ENCODE results near the gene CADM1. TPM values are rescaled to one million over a fixed set of nuclear protein-coding genes. Genes with fewer than 3 reads are reported as not detected.

The CADM1 gene
- total RNA-seq, 2 donors from 2014 or later, result 49.6 to 137 TPM

- intact Hi-C loops (cut with DNase I), result loop anchor here (5.0 kb wide), 1 partner anchor 329 kb away; the partner anchor contains the start of gene CADM1
- 85% methylated on average over 19 of the region's 19 CpGs for WGBS
- TF ChIP-seq POLR2A (IDR thresholded peaks at IDR 0.05), result no peak
Measured at GRCh38 chr11:115173136-115173535, 331.1 kb downstream of the CADM1 start.

GRCh38 chr11:115170133-115170815 lies 333.9 kb downstream of the CADM1 start:
- Histone ChIP-seq H3K9me3 (no peaks in the 10 kb centered on the region), H3K4me3 (no peak overlapping the region), H3K4me1 (replicated peaks) (no peaks in the 10 kb centered on the region), H3K36me3 (no peaks in the 10 kb centered on the region), H3K27ac (no peak overlapping the region), H3K27me3 (replicated peaks; ENCODE audit: insufficient read depth) (no peaks in the 10 kb centered on the region)
- TF ChIP-seq POLR2AphosphoS5 (IDR thresholded peaks at IDR 0.05), result no peak
- TF ChIP-seq CTCF (IDR thresholded peaks at IDR 0.05), result peak in 3 of 4 experiments; percentile 24 to 54 (median 45)
- intact Hi-C loops (cut with DNase I), result loop anchor here (5.0 kb wide), 1 partner anchor 332 kb away; the partner anchor contains the start of gene CADM1
- no peak for DNase-seq (ENCODE audit: low spot score)
- 66% methylated on average over 8 of the region's 8 CpGs for WGBS

More at GRCh38 chr11:115173136-115173535, 331.1 kb downstream of the CADM1 start:
- no peak for DNase-seq (ENCODE audit: low spot score)
- H3K4me3 ChIP-seq, result no peak overlapping the region
- no peaks in the 10 kb centered on the region for H3K9me3 ChIP-seq
- H3K4me1 ChIP-seq (replicated peaks), result no peaks in the 10 kb centered on the region
- no peaks in the 10 kb centered on the region for H3K36me3 ChIP-seq
- no peaks in the 10 kb centered on the region for H3K27me3 ChIP-seq (replicated peaks; ENCODE audit: insufficient read depth)
- H3K27ac ChIP-seq, result no peak overlapping the region

- no peaks in the 10 kb centered on the region for H3K27me3 ChIP-seq (replicated peaks; ENCODE audit: insufficient read depth)
- intact Hi-C loops (cut with DNase I), result no loop called here
- WGBS, result 61% methylated on average over 4 of the region's 4 CpGs
- DNase-seq (ENCODE audit: low spot score), result no peak
- no peaks in the 10 kb centered on the region for H3K4me1 ChIP-seq (replicated peaks)
- TF ChIP-seq POLR2A (IDR thresholded peaks at IDR 0.05), result no peak
- no peak for TF ChIP-seq POLR2AphosphoS5 (IDR thresholded peaks at IDR 0.05)
- TF ChIP-seq CTCF (IDR thresholded peaks at IDR 0.05), result no peak
- H3K4me3 ChIP-seq, result no peak overlapping the region
- no peaks in the 10 kb centered on the region for H3K9me3 ChIP-seq
- H3K36me3 ChIP-seq, result no peaks in the 10 kb centered on the region
- H3K27ac ChIP-seq, result no peak overlapping the region
Measured at GRCh38 chr11:115169251-115169650, 335.0 kb downstream of the CADM1 start.

- H3K27ac ChIP-seq, result no peak overlapping the region
- 72% methylated on average over 5 of the region's 5 CpGs for WGBS
- no peaks in the 10 kb centered on the region for H3K4me1 ChIP-seq (replicated peaks)
- intact Hi-C loops (cut with DNase I), result no loop called here
- no peaks in the 10 kb centered on the region for H3K36me3 ChIP-seq
- H3K27me3 ChIP-seq (replicated peaks; ENCODE audit: insufficient read depth), result no peaks in the 10 kb centered on the region
- H3K4me3 ChIP-seq, result no peak overlapping the region
- H3K9me3 ChIP-seq, result no peaks in the 10 kb centered on the region
- DNase-seq (ENCODE audit: low spot score), result no peak
- TF ChIP-seq POLR2A (IDR thresholded peaks at IDR 0.05), result no peak
- no peak for TF ChIP-seq POLR2AphosphoS5 (IDR thresholded peaks at IDR 0.05)
- TF ChIP-seq CTCF (IDR thresholded peaks at IDR 0.05), result no peak
Measured at GRCh38 chr11:115168686-115169085, 335.5 kb downstream of the CADM1 start.

- no peaks in the 10 kb centered on the region for H3K9me3 ChIP-seq
- intact Hi-C loops (cut with DNase I), result no loop called here
- no peak for DNase-seq (ENCODE audit: low spot score)
- H3K4me1 ChIP-seq (replicated peaks), result no peaks in the 10 kb centered on the region
- TF ChIP-seq CTCF (IDR thresholded peaks at IDR 0.05), result no peak
- no peak for TF ChIP-seq POLR2AphosphoS5 (IDR thresholded peaks at IDR 0.05)
- TF ChIP-seq POLR2A (IDR thresholded peaks at IDR 0.05), result no peak
- no peaks in the 10 kb centered on the region for H3K36me3 ChIP-seq
- WGBS, result 66% methylated on average over 9 of the region's 9 CpGs
- no peak overlapping the region for H3K27ac ChIP-seq
- no peaks in the 10 kb centered on the region for H3K27me3 ChIP-seq (replicated peaks; ENCODE audit: insufficient read depth)
- no peak overlapping the region for H3K4me3 ChIP-seq
Measured at GRCh38 chr11:115168229-115168671, 336.0 kb downstream of the CADM1 start.

Data from prostate gland (tissue), 2 donors.